ENCODE results near the gene KRTAP5-1.

DNA sequence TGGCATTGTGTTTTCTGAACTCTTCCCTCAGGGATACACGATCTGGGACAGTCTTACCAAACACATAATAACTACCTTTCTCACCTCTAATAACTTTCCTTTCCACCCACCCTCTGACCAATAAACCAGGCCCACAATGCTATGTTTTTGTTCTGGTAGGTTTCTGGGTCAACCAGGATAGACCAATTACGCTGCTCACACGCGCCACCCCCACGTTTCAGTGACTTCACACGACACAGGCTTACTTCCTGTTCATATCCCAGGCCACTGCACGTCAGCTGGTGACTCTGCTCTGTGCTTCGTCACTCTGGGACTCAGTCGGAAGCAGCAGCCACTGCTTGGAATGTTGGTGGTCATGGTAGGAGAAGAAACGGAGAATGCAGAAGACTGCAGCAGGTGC lies 34.4 kb upstream of the KRTAP5-1 start:
- no peak for TF ChIP-seq POLR2A (IDR thresholded peaks at IDR 0.05)
- TF ChIP-seq, protein P1, sequence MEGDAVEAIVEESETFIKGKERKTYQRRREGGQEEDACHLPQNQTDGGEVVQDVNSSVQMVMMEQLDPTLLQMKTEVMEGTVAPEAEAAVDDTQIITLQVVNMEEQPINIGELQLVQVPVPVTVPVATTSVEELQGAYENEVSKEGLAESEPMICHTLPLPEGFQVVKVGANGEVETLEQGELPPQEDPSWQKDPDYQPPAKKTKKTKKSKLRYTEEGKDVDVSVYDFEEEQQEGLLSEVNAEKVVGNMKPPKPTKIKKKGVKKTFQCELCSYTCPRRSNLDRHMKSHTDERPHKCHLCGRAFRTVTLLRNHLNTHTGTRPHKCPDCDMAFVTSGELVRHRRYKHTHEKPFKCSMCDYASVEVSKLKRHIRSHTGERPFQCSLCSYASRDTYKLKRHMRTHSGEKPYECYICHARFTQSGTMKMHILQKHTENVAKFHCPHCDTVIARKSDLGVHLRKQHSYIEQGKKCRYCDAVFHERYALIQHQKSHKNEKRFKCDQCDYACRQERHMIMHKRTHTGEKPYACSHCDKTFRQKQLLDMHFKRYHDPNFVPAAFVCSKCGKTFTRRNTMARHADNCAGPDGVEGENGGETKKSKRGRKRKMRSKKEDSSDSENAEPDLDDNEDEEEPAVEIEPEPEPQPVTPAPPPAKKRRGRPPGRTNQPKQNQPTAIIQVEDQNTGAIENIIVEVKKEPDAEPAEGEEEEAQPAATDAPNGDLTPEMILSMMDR (IDR thresholded peaks at IDR 0.05), result no peak
- TF ChIP-seq EP300 (IDR thresholded peaks at IDR 0.05), result no peak
- no peak for TF ChIP-seq POLR2AphosphoS5 (IDR thresholded peaks at IDR 0.05)

All from sigmoid colon (tissue), 4 donors.